Spinal cord (tissue), 10 donors: ENCODE results near the gene ERMN. TPM values are rescaled to one million over a fixed set of nuclear protein-coding genes. Genes with fewer than 3 reads are reported as not detected.
"Not testable (repeated sequence)": the region's sequence is repeated elsewhere in the genome, so short reads cannot be mapped to it uniquely, and the experiment has no call there.

Experiments
- DNase-seq, 6 donors: peaks; one replicate each; pipeline versions ENCODE4 v3.0.0 to v3.0.0-alpha.2; 2013 to 2015; ENCODE audit warnings: low spot score in 6 of 6, low read depth in 4 of 6
- H3K27ac ChIP-seq: one replicate; pipeline ENCODE4 v1.5.1; 2013; ENCODE audit warnings: low read depth, low read length, control low read depth
- H3K27me3 ChIP-seq: one replicate; pipeline ENCODE4 v1.6.1; 2013; ENCODE audit warnings: low read length; ENCODE audit not compliant: control insufficient read depth, insufficient read depth
- H3K36me3 ChIP-seq: one replicate; pipeline ENCODE4 v1.6.1; 2013; ENCODE audit warnings: low read length; ENCODE audit not compliant: control insufficient read depth, insufficient read depth
- H3K4me1 ChIP-seq: one replicate; pipeline ENCODE4 v1.6.1; 2013; ENCODE audit warnings: low read length; ENCODE audit not compliant: control insufficient read depth, insufficient read depth
- H3K4me3 ChIP-seq: one replicate; pipeline ENCODE4 v1.5.1; 2013; ENCODE audit warnings: low read depth, low read length, control low read depth
- H3K9me3 ChIP-seq: one replicate; pipeline ENCODE4 v1.6.1; 2013; ENCODE audit warnings: low read length; ENCODE audit not compliant: control insufficient read depth, insufficient read depth
- WGBS: methylation state at CpG from one replicate; pipeline ENCODE4 v1.1.5; 2013; ENCODE audit warnings: missing lambda C conversion rate; ENCODE audit not compliant: insufficient coverage; 5-methylcytosine and 5-hydroxymethylcytosine counted together
- polyA plus RNA-seq, 2 donors: library from polyadenylated mRNA; unstranded; fragments of 120-200 nt; gene quantifications; one replicate each; pipeline ENCODE4 v1.2.1, GENCODE V29; 2013; ENCODE audit not compliant: insufficient read length in 2 of 2
- total RNA-seq, 2 donors: library from RNA; depleted of rRNA in 1 of 2; stranded (reverse); fragments of 120-200 nt in 1 of 2; fragments of >200 nt in 1 of 2; gene quantifications; one replicate each; pipeline versions ENCODE4 v1.2.3 to v1.2.4, GENCODE V29; 2013 to 2014
- donor health status: healthy.

Gene ERMN
- total and polyA plus RNA-seq, 4 donors = 30.0 to 113 (median 40.4) TPM

DNA sequence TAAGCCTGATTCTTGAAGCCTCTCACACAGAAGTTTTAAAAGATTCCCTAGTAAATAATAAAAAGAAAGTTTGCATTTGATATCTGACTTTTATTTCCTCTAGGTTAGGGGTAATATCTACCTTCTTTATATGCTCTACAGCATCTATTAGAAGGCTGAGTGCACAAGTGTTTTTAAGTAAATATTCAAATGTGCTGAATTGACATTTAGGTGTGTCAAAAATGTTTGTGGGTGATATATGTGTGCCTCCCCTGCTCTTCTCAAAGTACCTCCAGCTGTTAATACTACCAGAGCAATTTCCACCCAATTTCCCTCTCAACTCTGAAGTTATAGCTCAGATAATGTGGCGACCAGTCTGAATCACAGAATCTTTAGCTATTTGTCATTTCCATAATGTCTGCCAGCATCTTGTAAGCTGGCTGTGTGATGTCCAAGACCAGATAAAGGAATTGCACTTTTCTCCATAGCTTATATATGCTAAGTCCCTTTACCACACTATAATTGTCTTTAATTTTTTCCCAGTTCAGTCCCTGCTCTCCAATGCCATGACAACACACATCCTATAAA, 24.4 kb upstream of the ERMN start:
- no peak overlapping the region for H3K4me3 ChIP-seq
- no peaks in the 10 kb centered on the region for H3K36me3 ChIP-seq
- H3K9me3 ChIP-seq = peaks cover 3% of the 10 kb centered on the region
- 89% methylated on average over 1 of the region's 1 CpG for WGBS
- H3K27ac ChIP-seq = no peak overlapping the region
- no peaks in the 10 kb centered on the region for H3K27me3 ChIP-seq
- H3K4me1 ChIP-seq = no peaks in the 10 kb centered on the region
- DNase-seq = no peak

DNA sequence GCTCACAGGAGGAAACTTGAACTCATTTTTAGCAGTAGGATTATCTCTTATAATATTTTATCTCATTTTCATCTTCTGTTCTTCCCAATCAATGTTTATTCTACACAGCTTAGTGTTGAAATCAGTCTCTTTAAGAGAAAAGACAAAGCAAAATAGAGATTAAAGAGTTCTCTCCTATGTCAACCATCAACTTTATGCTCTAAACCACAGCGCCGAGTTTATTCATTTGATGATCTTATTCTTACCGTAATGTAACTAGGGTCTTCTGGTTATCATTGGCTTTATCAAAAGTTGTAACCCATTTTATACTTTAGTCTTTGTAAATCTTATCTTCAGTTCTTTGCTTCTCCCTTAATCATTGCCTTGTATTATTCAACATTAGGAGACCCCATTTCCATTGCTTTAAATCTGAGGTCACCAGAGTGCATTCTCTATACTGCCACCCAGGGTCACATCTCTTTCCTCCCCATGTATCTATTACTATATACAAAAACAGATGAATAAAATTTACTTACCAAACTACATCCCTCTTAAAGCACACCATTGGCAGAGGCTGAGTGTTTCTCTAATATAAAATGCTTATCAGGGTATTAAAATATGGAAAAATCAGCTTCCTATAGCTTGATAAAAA, 22.8 kb upstream of the ERMN start:
- no peak overlapping the region for H3K27ac ChIP-seq
- H3K9me3 ChIP-seq = peaks cover 3% of the 10 kb centered on the region
- H3K4me1 ChIP-seq = no peaks in the 10 kb centered on the region
- no peak overlapping the region for H3K4me3 ChIP-seq
- no peaks in the 10 kb centered on the region for H3K27me3 ChIP-seq
- WGBS = no CpG with 5 or more reads among the region's 3 CpGs
- H3K36me3 ChIP-seq = no peaks in the 10 kb centered on the region
- no peak for DNase-seq

DNA sequence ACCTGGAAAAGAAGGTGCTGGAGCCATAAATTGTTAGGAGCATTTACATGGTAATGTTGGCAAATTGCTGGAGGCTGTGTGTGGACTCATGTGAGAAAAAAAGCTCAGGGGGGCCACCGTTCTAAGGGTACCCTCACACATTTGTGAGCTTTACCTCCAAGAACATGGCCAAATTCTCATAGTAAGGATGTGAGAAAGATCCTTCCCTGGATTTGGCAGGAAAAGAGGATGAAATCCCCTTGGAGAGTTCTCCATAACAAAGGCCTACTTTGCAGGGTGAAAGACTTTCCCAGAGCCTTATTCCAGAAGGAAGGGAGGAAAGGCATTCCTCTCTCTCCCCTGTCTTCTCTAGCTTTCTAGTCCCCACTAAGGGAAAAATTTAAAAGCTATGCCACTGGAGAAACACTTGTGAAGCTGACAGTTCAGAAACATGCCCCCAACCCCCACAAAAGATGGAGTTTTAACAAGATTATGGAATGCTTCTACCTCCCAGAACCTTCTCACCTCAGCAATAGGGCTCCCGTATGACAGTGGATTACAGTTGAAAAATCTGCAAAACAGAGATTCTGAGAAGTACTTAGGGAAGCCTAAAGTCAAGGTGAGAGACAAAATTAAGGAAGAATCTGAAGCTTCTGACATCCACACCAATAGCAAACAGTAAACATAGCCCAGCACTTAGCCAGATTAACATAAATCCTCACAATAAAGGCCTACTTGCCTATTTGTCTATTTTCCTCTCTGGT, 20.2 kb upstream of the ERMN start:
- Histone ChIP-seq H3K4me3 (no peak overlapping the region), H3K36me3 (no peaks in the 10 kb centered on the region), H3K27ac (no peak overlapping the region), H3K9me3 (peaks cover 2% of the 10 kb centered on the region), H3K4me1 (no peaks in the 10 kb centered on the region), H3K27me3 (no peaks in the 10 kb centered on the region)
- no peak for DNase-seq
- no CpG with 5 or more reads among the region's 2 CpGs for WGBS

DNA sequence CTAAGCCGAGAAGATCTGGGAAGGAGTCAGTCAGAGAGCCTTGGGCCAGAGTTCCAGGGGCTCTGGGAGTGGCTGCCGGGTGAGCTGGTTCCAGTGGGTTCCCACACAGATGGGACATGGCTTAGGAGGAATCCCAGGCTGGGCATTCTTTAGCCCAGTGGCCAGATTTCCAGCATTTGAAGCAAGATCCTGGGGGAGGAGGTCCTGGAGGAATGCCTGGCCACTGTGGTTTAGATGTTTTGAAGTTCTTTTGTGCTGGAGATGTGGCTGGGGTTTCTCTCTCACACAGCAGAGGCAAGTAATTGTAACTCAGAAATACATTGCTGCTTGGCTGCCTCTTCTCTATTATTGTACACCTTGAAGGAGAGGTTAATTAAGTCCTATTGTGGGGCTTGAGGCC, 15.8 kb upstream of the ERMN start:
- 100% methylated on average over 2 of the region's 2 CpGs for whole genome bisulfite sequencing
- not testable (repeated sequence) for H3K27ac ChIP-seq, H3K27me3 ChIP-seq, H3K4me3 ChIP-seq, H3K36me3 ChIP-seq, H3K9me3 ChIP-seq, H3K4me1 ChIP-seq, DNase-seq

GRCh38 chr2:157339965-157340655, 14.5 kb upstream of the ERMN start:
- H3K36me3 ChIP-seq = no peaks in the 10 kb centered on the region
- 80% methylated on average over 2 of the region's 4 CpGs for WGBS
- no peak for DNase-seq

GRCh38 chr2:157337978-157338377, 12.4 kb upstream of the ERMN start:
- Histone ChIP-seq H3K9me3 (no peaks in the 10 kb centered on the region), H3K36me3 (no peaks in the 10 kb centered on the region), H3K4me1 (no peaks in the 10 kb centered on the region), H3K4me3 (no peak overlapping the region), H3K27ac (no peak overlapping the region), H3K27me3 (no peaks in the 10 kb centered on the region)
- DNase-seq = peak in 1 of 6 donors; percentile 29
- WGBS = 50% methylated on average over 2 of the region's 3 CpGs

More at GRCh38 chr2:157339965-157340655, 14.5 kb upstream of the ERMN start:
- Histone ChIP-seq H3K27ac (no peak overlapping the region), H3K4me1 (no peaks in the 10 kb centered on the region), H3K27me3 (no peaks in the 10 kb centered on the region), H3K9me3 (no peaks in the 10 kb centered on the region), H3K4me3 (no peak overlapping the region)

- Histone ChIP-seq H3K4me3 (no peak overlapping the region), H3K27me3 (no peaks in the 10 kb centered on the region)
- no CpG with 5 or more reads among the region's 8 CpGs for WGBS
Observed at GRCh38 chr2:157336137-157337010, 10.8 kb upstream of the ERMN start.

GRCh38 chr2:157334797-157335196, 9.2 kb upstream of the ERMN start:
- Histone ChIP-seq H3K4me1 (no peaks in the 10 kb centered on the region), H3K4me3 (no peak overlapping the region), H3K9me3 (no peaks in the 10 kb centered on the region), H3K27ac (no peak overlapping the region), H3K36me3 (no peaks in the 10 kb centered on the region), H3K27me3 (no peaks in the 10 kb centered on the region)
- no peak for DNase-seq
- WGBS = no CpG with 5 or more reads among the region's 3 CpGs

More at GRCh38 chr2:157336137-157337010, 10.8 kb upstream of the ERMN start:
- Histone ChIP-seq H3K4me1 (no peaks in the 10 kb centered on the region), H3K36me3 (no peaks in the 10 kb centered on the region), H3K9me3 (no peaks in the 10 kb centered on the region), H3K27ac (no peak overlapping the region)
- DNase-seq = peak in 2 of 6 donors; percentile 14 to 38

DNA sequence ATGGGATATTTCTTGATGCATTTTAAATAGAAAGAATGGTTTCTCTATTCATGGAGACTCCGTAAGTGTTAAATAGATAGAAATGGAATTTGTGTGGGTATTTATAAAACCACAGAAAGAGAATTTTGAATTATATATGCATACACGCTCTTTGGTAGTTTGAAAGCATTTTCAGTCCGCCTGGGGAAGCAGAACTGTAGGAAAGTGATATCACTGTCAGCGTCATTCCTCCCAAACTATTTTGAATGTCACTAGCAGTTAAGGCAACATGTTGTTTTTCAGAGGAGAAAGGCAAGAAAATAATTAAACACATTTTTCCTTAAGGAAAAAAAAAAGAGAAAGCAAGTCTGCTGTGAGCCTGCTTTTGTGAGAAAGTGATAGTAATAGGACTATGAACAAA, 8.7 kb upstream of the ERMN start:
- Histone ChIP-seq H3K27me3 (no peaks in the 10 kb centered on the region), H3K9me3 (no peaks in the 10 kb centered on the region), H3K36me3 (no peaks in the 10 kb centered on the region), H3K27ac (no peak overlapping the region), H3K4me3 (no peak overlapping the region), H3K4me1 (no peaks in the 10 kb centered on the region)
- no CpG with 5 or more reads among the region's 4 CpGs for WGBS
- peak in 1 of 6 donors; percentile 6 for DNase-seq
